Measurements from ENCODE around the gene KDM4C. TPM values are rescaled to one million over a fixed set of nuclear protein-coding genes. Genes with fewer than 3 reads are reported as not detected.

KDM4C gene
- total and polyA plus RNA-seq, 2 of the 13 experiments (the other 11 are each of a cell fraction or from before 2014, with no cell fraction given): 19.4 to 23.6 TPM

DNA sequence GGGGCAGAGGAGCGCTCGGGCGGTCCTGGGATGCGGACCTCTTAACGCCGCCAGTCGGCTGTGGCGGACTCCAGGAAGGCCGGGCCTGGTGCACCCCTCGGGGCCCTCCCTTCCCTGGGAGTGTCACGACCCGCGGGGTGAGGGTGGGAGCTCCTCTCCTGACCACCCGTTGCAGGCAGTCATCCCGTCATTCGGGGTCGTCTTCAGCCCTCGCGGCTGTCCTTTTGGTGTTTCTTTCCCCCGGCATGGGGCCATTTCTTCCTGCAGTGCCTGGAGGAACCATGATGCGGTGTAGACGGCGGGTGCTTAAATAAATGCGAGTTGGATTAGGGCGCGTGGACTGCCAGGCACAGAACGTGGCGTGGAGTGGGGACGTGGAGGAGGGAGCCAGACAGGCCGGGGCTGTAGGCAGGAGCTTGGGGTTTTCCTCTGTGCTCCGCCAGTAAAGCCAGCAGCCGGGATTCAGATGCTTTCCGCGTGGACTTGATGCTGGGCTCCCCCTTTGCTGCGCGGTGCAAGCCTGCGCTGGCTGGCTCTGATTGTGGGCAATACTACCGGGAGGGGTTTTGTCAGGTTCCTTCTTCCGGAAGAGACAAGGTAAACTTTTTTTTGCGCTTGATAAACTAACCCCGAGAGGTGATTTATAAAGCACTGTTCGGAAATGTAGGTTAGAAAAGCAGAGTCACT, 868 bp downstream of the KDM4C start (continued):
- TF ChIP-seq, protein P1, sequence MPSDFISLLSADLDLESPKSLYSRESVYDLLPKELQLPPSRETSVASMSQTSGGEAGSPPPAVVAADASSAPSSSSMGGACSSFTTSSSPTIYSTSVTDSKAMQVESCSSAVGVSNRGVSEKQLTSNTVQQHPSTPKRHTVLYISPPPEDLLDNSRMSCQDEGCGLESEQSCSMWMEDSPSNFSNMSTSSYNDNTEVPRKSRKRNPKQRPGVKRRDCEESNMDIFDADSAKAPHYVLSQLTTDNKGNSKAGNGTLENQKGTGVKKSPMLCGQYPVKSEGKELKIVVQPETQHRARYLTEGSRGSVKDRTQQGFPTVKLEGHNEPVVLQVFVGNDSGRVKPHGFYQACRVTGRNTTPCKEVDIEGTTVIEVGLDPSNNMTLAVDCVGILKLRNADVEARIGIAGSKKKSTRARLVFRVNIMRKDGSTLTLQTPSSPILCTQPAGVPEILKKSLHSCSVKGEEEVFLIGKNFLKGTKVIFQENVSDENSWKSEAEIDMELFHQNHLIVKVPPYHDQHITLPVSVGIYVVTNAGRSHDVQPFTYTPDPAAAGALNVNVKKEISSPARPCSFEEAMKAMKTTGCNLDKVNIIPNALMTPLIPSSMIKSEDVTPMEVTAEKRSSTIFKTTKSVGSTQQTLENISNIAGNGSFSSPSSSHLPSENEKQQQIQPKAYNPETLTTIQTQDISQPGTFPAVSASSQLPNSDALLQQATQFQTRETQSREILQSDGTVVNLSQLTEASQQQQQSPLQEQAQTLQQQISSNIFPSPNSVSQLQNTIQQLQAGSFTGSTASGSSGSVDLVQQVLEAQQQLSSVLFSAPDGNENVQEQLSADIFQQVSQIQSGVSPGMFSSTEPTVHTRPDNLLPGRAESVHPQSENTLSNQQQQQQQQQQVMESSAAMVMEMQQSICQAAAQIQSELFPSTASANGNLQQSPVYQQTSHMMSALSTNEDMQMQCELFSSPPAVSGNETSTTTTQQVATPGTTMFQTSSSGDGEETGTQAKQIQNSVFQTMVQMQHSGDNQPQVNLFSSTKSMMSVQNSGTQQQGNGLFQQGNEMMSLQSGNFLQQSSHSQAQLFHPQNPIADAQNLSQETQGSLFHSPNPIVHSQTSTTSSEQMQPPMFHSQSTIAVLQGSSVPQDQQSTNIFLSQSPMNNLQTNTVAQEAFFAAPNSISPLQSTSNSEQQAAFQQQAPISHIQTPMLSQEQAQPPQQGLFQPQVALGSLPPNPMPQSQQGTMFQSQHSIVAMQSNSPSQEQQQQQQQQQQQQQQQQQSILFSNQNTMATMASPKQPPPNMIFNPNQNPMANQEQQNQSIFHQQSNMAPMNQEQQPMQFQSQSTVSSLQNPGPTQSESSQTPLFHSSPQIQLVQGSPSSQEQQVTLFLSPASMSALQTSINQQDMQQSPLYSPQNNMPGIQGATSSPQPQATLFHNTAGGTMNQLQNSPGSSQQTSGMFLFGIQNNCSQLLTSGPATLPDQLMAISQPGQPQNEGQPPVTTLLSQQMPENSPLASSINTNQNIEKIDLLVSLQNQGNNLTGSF (CRISPR knock-in tag; IDR thresholded peaks at IDR 0.05): no peak
- no peak for TF ChIP-seq TBX2 (CRISPR knock-in tag; IDR thresholded peaks at IDR 0.05; ENCODE audit: borderline replicate concordance)
- no peak for TF ChIP-seq ZNF572 (CRISPR knock-in tag; IDR thresholded peaks at IDR 0.05)
- no peak for TF ChIP-seq HNF4A (CRISPR knock-in tag; IDR thresholded peaks at IDR 0.05)
- TF ChIP-seq GATAD2A (CRISPR knock-in tag; IDR thresholded peaks at IDR 0.05): no peak
- no peak; the same call in 1 of the 2 replicates for TF ChIP-seq ZBTB25 (CRISPR knock-in tag; IDR thresholded peaks at IDR 0.05)
- TF ChIP-seq ZNF7 (CRISPR knock-in tag; IDR thresholded peaks at IDR 0.05): no peak
- TF ChIP-seq SMYD3 (CRISPR knock-in tag; IDR thresholded peaks at IDR 0.05): no peak
- TF ChIP-seq FOXJ3 (CRISPR knock-in tag; IDR thresholded peaks at IDR 0.05; ENCODE audit: borderline replicate concordance): no peak
- no peak for TF ChIP-seq XBP1 (CRISPR knock-in tag; IDR thresholded peaks at IDR 0.05)
- TF ChIP-seq ZNF362 (CRISPR knock-in tag; IDR thresholded peaks at IDR 0.05; ENCODE audit: borderline replicate concordance): 0 out of 2 replicates have a peak, but pooled peaks have one; percentile 10
- no peak for TF ChIP-seq CHD4 (IDR thresholded peaks at IDR 0.05; ENCODE audit: borderline replicate concordance, low read length)
- no peak for TF ChIP-seq ATF3 (CRISPR knock-in tag; IDR thresholded peaks at IDR 0.05)
- TF ChIP-seq HNF4G (IDR thresholded peaks at IDR 0.05; ENCODE audit: borderline replicate concordance, low read depth, low read length): no peak
- no peak for TF ChIP-seq HNF4G (CRISPR knock-in tag; IDR thresholded peaks at IDR 0.05; ENCODE audit: borderline replicate concordance, low read depth)
- TF ChIP-seq, protein P2, sequence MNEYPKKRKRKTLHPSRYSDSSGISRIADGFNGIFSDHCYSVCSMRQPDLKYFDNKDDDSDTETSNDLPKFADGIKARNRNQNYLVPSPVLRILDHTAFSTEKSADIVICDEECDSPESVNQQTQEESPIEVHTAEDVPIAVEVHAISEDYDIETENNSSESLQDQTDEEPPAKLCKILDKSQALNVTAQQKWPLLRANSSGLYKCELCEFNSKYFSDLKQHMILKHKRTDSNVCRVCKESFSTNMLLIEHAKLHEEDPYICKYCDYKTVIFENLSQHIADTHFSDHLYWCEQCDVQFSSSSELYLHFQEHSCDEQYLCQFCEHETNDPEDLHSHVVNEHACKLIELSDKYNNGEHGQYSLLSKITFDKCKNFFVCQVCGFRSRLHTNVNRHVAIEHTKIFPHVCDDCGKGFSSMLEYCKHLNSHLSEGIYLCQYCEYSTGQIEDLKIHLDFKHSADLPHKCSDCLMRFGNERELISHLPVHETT (CRISPR knock-in tag; conservative IDR thresholded peaks at IDR 0.05): no peak
- TF ChIP-seq ETS1 (CRISPR knock-in tag; IDR thresholded peaks at IDR 0.05): no peak
- peak; percentile 46; the same call in 1 of the 2 replicates for TF ChIP-seq ZNF879 (CRISPR knock-in tag; IDR thresholded peaks at IDR 0.05)
- TF ChIP-seq ZNF17 (CRISPR knock-in tag; IDR thresholded peaks at IDR 0.05): no peak
- TF ChIP-seq MXI1 (IDR thresholded peaks at IDR 0.05; ENCODE audit: borderline replicate concordance, low read depth, low read length): no peak; the same call in 2 of the 3 replicates
